Activated CD4-positive, alpha-beta T cell treated with anti-CD3 and anti-CD28 coated beads for 48 hours (primary cell): ENCODE results near the gene IRF2BPL.

Source experiments
- DNase-seq: peaks from one replicate; pipeline ENCODE4 v3.0.0-alpha.2; 2020

Gene IRF2BPL

GRCh38 chr14:77053046-77053841 is 24.7 kb upstream of the IRF2BPL start:
- DNase-seq, result peak; percentile 84

- no peak for DNase-seq
These were observed 24.0 kb upstream of the IRF2BPL start for GRCh38 chr14:77052281-77053044.

- DNase-seq, result no peak
These were observed 22.6 kb upstream of the IRF2BPL start for GRCh38 chr14:77051116-77051515.

GRCh38 chr14:77046721-77047120 is 18.2 kb upstream of the IRF2BPL start:
- DNase-seq, result no peak

- no peak for DNase-seq
These were observed 17.0 kb upstream of the IRF2BPL start for GRCh38 chr14:77045238-77046162.

GRCh38 chr14:77044783-77045237 is 16.3 kb upstream of the IRF2BPL start:
- DNase-seq, result no peak

GRCh38 chr14:77043984-77044485 is 15.5 kb upstream of the IRF2BPL start:
- DNase-seq, result no peak

GRCh38 chr14:77043177-77043983 is 14.9 kb upstream of the IRF2BPL start:
- DNase-seq, result peak; percentile 71

GRCh38 chr14:77041881-77042545 is 13.5 kb upstream of the IRF2BPL start:
- DNase-seq, result no peak

- peak; percentile 58 for DNase-seq
These were observed 12.5 kb upstream of the IRF2BPL start for GRCh38 chr14:77040741-77041653.

- DNase-seq, result peak; percentile 96
These were observed 11.7 kb upstream of the IRF2BPL start for GRCh38 chr14:77040059-77040740.

GRCh38 chr14:77039285-77040058 is 11.0 kb upstream of the IRF2BPL start:
- no peak for DNase-seq

- peak; percentile 64 for DNase-seq
These were observed 9.5 kb upstream of the IRF2BPL start for GRCh38 chr14:77037938-77038568.

- DNase-seq, result no peak
These were observed 8.9 kb upstream of the IRF2BPL start for GRCh38 chr14:77037215-77037937.

- DNase-seq, result no peak
These were observed 8.1 kb upstream of the IRF2BPL start for GRCh38 chr14:77036484-77037214.

GRCh38 chr14:77035267-77035666 is 6.8 kb upstream of the IRF2BPL start:
- no peak for DNase-seq
